GM19238 (cell line): ENCODE results near the gene RXRB.
"Not testable (repeated sequence)": the region's sequence is repeated elsewhere in the genome, so short reads cannot be mapped to it uniquely, and the experiment has no call there.

Experiments
- DNase-seq: peaks from one replicate; pipeline ENCODE4 v3.0.0; 2011; ENCODE audit warnings: low spot score; ENCODE audit not compliant: insufficient read length

The RXRB gene

GRCh38 chr6:33200219-33201146, at the start of gene RXRB, which contains the start of gene SLC39A7:
Gene RXRB, minus strand, starts transcription at chr6:33200665. Its CDS starts 189 bp downstream, at chr6:33200476.
Gene SLC39A7, plus strand, starts transcription at chr6:33200867. Its CDS starts 379 bp downstream, at chr6:33201246.
- DNase-seq = peak; percentile 93

GRCh38 chr6:33249732-33250630, 49.5 kb upstream of the RXRB start:
- no peak for DNase-seq

- DNase-seq = peak; percentile 79
Observed at GRCh38 chr6:33248932-33249731, 48.7 kb upstream of the RXRB start.

GRCh38 chr6:33248643-33248931, 48.1 kb upstream of the RXRB start:
- no peak for DNase-seq

DNA sequence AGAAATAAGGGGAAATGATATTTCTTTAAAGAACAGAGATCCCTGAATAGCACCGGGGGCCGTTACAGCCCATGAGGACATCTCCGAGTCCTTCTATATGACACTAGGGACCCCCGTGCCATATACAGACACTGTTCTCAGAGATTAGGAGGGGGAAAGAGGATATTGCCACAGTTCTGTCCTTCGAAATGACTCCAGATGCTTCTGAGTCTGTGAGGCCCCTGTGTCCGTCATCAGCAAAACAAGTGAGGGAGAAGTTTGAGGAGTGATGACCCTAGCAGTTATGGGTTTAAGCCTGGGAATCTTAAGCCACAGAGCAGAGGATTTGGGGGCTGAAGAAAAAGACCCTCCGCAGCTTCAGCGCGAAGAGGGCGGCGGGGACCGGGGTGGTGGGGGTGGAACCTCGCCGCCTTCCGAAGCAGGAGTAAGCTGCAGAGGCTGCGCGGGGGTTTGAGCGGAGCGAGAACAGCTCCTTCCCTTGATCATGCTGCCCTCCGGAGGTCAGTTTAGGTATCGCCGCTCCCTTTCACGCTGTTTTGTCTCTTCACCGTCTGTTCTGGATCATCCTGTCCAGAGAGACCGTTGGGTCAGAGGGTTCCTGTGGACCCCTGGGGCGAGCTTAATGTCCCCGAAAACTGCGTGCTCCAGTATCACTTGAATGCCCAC, 47.6 kb upstream of the RXRB start:
- DNase-seq = peak; percentile 41

- DNase-seq = no peak
Observed at GRCh38 chr6:33243476-33243875, 43.0 kb upstream of the RXRB start.

DNA sequence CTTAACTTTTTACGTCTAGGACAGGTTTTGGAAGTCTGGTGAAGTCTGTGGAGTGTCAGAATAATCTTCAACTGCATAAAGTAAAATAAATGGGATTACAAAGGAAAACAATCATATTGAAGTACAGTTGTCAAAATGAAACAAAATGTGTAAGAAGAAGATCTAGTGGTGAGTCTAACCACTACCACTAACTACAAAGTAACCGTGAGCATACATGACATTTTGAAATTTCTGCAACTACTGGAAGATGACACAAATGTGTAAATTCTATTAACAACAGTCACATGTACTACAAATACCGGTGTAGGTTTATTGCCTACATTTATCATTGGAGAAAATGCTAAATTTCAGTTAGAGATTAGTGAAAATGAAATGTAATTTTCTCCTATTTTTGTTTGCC, 41.5 kb upstream of the RXRB start:
- DNase-seq = no peak

DNA sequence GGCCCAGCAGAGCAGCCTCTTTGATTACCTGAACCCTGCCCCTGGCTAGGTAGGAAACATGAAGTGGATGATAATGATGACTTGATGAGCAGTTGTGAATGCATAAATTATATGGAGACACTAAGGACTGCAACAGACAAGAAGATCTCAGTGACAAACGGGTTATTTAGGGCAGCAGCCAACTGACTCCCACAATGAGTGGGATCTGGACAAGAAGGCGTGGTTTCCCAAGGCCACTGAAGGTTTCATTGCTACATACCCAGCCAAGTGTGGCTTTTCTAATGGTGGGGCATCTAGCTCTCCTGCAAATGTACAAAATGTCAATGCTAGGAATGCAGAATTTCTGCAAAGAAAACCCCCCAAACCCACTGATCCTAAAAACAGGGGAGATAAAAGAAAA, 37.3 kb upstream of the RXRB start:
- no peak for DNase-seq

GRCh38 chr6:33236852-33237251, 36.4 kb upstream of the RXRB start:
- no peak for DNase-seq

DNA sequence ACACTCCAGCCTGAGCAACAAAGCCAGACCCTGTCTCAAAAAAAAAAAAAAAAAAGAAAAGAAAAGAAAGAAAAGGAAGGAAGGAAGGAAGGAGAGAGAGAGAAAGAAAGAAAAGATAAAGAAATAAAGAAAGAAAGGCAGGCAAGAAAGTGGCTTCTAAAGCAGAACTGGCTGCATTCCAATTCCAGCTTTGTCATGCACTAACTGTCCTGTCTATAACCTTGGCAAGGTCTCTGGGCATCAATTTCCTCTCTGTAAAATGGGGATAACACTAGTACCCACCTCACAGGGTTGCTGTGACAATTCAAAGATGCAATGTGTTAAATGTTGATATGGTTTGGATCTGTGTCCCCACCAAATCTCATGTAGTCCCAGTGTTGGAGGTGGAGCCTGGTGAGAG, 35.9 kb upstream of the RXRB start:
- no peak for DNase-seq

- no peak for DNase-seq
Observed at GRCh38 chr6:33235221-33235634, 34.8 kb upstream of the RXRB start.

DNA sequence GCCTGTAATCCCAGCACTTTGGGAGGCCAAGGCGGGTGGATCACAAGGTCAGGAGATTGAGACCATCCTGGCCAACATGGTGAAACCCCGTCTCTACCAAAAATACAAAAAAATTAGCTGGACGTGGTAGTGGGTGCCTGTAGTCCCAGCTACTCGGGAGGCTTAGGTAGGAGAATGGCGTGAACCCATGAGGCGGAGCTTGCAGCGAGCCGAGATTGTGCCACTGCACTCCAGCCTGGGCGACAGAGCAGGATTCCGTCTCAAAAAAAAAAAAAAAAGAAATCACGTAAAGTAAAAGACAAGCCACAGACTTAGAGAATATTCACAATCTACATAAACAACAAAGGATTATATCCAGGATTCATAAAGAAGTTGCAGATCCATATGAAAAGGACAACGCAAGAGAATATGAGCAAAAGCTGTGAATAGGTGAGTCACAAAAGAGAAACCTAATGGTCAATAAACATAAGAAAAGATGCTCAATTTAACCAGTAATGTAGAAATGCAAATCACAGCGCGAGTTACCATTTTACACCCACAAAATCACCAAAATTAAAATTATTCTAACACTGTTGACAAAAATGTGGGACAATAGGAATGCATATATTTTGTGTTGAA, 26.1 kb upstream of the RXRB start:
- DNase-seq = not testable (repeated sequence)

- DNase-seq = no peak
Observed at GRCh38 chr6:33217681-33218080, 17.2 kb upstream of the RXRB start.

DNA sequence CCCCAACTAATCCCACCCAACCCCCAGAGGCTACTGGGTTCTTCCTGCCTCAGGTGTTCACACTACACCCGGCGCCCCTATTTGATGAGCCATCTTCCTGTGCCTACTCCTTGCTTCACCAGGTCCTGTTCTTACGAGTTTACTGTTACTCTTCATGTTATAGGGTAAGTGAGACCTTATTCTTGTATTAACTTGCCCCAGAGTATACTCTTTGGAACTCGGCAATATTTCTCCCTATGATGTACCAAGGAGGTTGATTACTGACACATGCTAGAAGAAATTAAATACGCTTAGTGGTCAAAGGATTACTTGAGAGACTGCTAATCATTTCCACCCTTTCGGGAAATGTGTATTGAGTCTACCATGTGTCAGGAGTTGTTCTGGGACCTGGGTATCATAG, 16.8 kb upstream of the RXRB start:
- DNase-seq = no peak

GRCh38 chr6:33216117-33216649, 15.7 kb upstream of the RXRB start:
- no peak for DNase-seq

DNA sequence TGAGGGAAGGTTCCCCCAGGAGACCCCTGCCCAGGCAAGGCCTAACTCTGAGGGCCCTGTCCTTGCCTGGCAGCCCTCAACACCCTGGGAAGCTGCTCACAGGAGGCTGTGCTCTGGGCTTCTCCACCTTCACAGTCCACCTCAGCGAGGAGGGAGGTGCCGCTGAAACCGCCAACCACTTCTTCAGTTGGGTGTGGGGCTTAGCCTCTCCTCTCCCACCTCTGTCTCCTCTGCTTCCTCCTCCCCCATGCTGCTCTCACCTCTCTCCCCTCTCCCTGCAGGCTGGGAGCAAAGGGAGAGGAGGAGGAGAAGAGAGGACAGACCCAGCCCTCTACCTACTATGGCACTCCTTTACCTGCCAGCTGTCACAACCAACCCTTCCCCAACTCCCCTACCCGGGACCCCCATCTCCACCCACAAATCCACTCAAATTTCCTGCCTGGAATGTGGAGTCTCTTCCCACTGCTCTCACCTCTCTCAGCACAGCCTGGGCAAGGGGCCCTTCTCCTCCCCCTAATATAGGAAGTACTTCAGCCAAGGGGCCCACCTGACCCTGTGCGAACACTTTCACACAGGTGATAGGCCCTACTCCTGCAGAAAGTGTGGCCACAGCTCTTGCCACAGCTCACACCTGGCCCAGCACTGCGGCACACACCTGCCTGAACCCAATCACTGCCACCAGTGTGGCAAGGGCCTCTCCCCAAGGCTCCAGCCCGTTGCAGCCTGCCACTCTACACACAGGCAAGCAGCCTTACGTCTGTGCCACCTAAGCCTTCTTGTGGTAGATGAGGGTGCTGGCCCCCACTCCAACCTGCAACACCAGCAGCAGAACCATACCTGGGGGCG, 15.0 kb upstream of the RXRB start:
- DNase-seq = no peak

DNA sequence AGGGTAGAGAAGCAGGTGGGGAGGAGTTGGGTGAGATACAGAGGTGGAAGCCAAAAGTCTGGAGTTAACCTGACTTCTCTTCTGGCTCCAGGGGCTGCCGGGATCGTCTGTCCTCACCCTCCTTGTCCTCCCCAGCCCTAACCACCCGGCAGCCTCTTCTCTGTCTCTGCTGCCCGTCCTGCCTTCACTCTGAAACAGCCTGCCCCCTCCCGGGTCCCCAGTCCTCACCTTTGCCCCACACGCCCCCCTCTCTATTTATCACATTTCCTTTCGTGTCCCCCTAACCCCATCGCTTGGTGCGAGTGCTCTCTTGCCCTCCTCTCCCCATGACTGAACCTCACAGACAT, 13.5 kb upstream of the RXRB start:
- no peak for DNase-seq

DNA sequence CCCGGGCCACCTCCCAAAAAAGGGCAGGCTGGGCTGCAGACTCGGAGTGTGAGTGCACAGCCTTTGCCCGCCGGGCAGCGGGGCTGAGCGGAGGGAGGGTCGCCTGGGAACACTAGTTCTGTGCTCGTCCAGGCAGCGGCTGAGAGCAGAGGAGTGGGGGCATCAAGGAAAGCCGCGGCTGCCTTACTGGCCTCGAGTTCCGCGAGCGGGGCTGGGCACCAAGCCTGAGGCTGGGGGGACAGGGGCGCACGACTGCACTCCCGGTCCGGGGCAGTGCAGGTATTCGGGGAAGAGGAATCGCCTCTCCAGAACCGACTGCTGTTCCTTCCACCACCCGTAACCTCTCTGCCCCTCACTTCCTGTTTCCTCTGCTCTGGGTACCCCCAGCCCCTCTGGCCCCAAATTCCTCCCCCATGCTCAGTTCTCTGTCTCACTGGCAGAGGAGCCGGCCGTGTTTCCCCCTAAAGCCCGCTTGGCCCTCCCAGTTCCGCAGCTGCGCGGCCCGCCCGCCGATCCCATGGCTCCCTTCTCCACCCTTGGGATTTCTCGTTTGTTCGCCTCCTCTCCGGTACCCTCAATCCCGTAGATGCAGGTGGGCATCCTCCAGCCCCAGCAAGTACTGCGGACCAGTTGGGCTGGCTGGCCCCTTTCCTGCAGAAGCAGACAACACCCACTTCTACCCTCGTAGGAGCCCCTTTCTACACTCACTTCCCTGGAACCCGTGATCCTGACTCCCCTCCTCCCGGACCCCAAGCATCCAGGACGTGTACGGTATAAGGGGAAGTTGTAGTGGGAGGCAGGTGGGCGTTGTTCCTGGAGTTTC, 12.9 kb upstream of the RXRB start:
- no peak for DNase-seq

GRCh38 chr6:33212857-33213165, 12.3 kb upstream of the RXRB start:
- no peak for DNase-seq
